OCI-LY3 (cell line): Measurements from ENCODE around the gene CGREF1.
A peak's percentile ranks its signal among the peaks of the same experiment; 100 is the strongest.

Experiments used
- H2AFZ ChIP-seq: fragments of 200-600, 300-600 bp; shearing (Covaris generic); 2 replicates; pipeline ENCODE4 v1.6.0; 2014; ENCODE audit warnings: antibody characterized with exemption, low read depth, low read length
- H3K27ac ChIP-seq: fragments of 200-600, 300-600 bp; sonication (generic); 2 replicates; pipeline ENCODE4 v1.5.1; 2014; ENCODE audit warnings: mild to moderate bottlenecking, low read length, moderate library complexity, mixed read lengths
- H3K27me3 ChIP-seq: fragments of 200-600, 300-600 bp; sonication (generic); 2 replicates; pipeline ENCODE4 v1.6.1; 2014; ENCODE audit warnings: low read depth, low read length, mixed read lengths
- H3K36me3 ChIP-seq: fragments of 200-600, 300-600 bp; sonication (generic); replicated peaks from 2 replicates; pipeline ENCODE3; 2014; ENCODE audit warnings: low read depth, low read length, mixed read lengths
- H3K4me1 ChIP-seq: fragments of 300-600, 200-600 bp; sonication (generic); 2 replicates; pipeline ENCODE4 v1.6.1; 2014; ENCODE audit warnings: low read length, mixed read lengths
- H3K4me2 ChIP-seq: fragments of 200-600, 300-600 bp; sonication (generic); 2 replicates; pipeline ENCODE4 v1.6.1; 2014; ENCODE audit warnings: low read length, mixed read lengths
- H3K4me3 ChIP-seq: fragments of 300-600, 200-600 bp; sonication (generic); 2 replicates; pipeline ENCODE4 v1.5.1; 2014; ENCODE audit warnings: antibody characterized with exemption, mild to moderate bottlenecking, low read length, moderate library complexity
- H3K79me2 ChIP-seq: fragments of 300-600, 200-600 bp; shearing (Covaris generic); 2 replicates; pipeline ENCODE4 v1.6.1; 2014; ENCODE audit warnings: mild to moderate bottlenecking, low read length, mixed read lengths
- H3K9ac ChIP-seq: fragments of 300-600, 200-600 bp; shearing (Covaris generic); 2 replicates; pipeline ENCODE4 v1.6.0; 2014; ENCODE audit warnings: mild to moderate bottlenecking, low read length, moderate library complexity
- H3K9me3 ChIP-seq: fragments of 200-600, 300-600 bp; shearing (Covaris generic); 2 replicates; pipeline ENCODE4 v1.6.1; 2014; ENCODE audit warnings: low read length, mixed read lengths; ENCODE audit not compliant: insufficient read depth
- H4K20me1 ChIP-seq: fragments of 200-600, 300-600 bp; sonication (generic); 2 replicates; pipeline ENCODE4 v1.6.1; 2016; ENCODE audit warnings: low read length, mixed read lengths; ENCODE audit not compliant: insufficient read depth
- CTCF ChIP-seq: fragments of 200-600, 300-600 bp; sonication (generic); IDR thresholded peaks from 2 replicates; pipeline ENCODE4 v1.5.1; 2014; ENCODE audit warnings: antibody characterized with exemption, low read length, low read depth
- EZH2phosphoT487 ChIP-seq: fragments of 200-600 bp; shearing (Covaris generic); IDR thresholded peaks from 2 replicates; pipeline ENCODE4 v1.6.1; 2018; ENCODE audit warnings: antibody characterized with exemption, mixed run types, low read depth

The CGREF1 gene

GRCh38 chr2:27099334-27099955, 19.5 kb downstream of the CGREF1 start:
- H3K79me2 ChIP-seq: no peaks in the 10 kb centered on the region
- no peak overlapping the region for H3K4me2 ChIP-seq
- TF ChIP-seq CTCF: no peak
- TF ChIP-seq EZH2phosphoT487: no peak
- H4K20me1 ChIP-seq: no peaks in the 10 kb centered on the region
- no peak overlapping the region for H3K27ac ChIP-seq
- H2AFZ ChIP-seq: no peak overlapping the region
- H3K4me3 ChIP-seq: no peak overlapping the region
- no peaks in the 10 kb centered on the region for H3K9me3 ChIP-seq
- H3K27me3 ChIP-seq: no peaks in the 10 kb centered on the region
- peaks cover 8% of the 10 kb centered on the region; the same call in 1 of the 2 replicates for H3K4me1 ChIP-seq
- no peak overlapping the region for H3K9ac ChIP-seq
- H3K36me3 ChIP-seq: no peaks in the 10 kb centered on the region

- no peaks in the 10 kb centered on the region for H3K36me3 ChIP-seq
These were observed 21.6 kb downstream of the CGREF1 start for GRCh38 chr2:27097341-27097740.

GRCh38 chr2:27096748-27097297, 22.1 kb downstream of the CGREF1 start:
- Histone ChIP-seq H3K4me2 (peak overlapping the region; percentile 96), H3K9me3 (no peaks in the 10 kb centered on the region), H3K27me3 (no peaks in the 10 kb centered on the region), H3K9ac (no peak overlapping the region), H3K36me3 (no peaks in the 10 kb centered on the region), H2AFZ (no peak overlapping the region; the same call in 1 of the 2 replicates), H4K20me1 (no peaks in the 10 kb centered on the region), H3K4me3 (no peak overlapping the region), H3K27ac (no peak overlapping the region), H3K79me2 (no peaks in the 10 kb centered on the region), H3K4me1 (peaks cover 8% of the 10 kb centered on the region; the same call in 1 of the 2 replicates)
- TF ChIP-seq CTCF (no peak), EZH2phosphoT487 (no peak)

More at GRCh38 chr2:27097341-27097740, 21.6 kb downstream of the CGREF1 start:
- Histone ChIP-seq H3K79me2 (no peaks in the 10 kb centered on the region), H3K9me3 (no peaks in the 10 kb centered on the region), H2AFZ (no peak overlapping the region), H3K27ac (no peak overlapping the region), H3K4me3 (no peak overlapping the region), H3K4me1 (peaks cover 8% of the 10 kb centered on the region; the same call in 1 of the 2 replicates), H3K9ac (no peak overlapping the region), H4K20me1 (no peaks in the 10 kb centered on the region), H3K4me2 (no peak overlapping the region), H3K27me3 (no peaks in the 10 kb centered on the region)
- TF ChIP-seq CTCF: no peak
- no peak for TF ChIP-seq EZH2phosphoT487

GRCh38 chr2:27095745-27096651, 22.9 kb downstream of the CGREF1 start:
- peak overlapping the region; percentile 82 for H2AFZ ChIP-seq
- H3K4me2 ChIP-seq: peak overlapping the region; percentile 96
- peak overlapping the region; percentile 76 for H3K4me3 ChIP-seq
- H3K4me1 ChIP-seq: peaks cover 8% of the 10 kb centered on the region; the same call in 1 of the 2 replicates
- no peaks in the 10 kb centered on the region for H3K36me3 ChIP-seq
- no peaks in the 10 kb centered on the region for H4K20me1 ChIP-seq
- no peak overlapping the region for H3K27ac ChIP-seq
- H3K9ac ChIP-seq: peak overlapping the region; percentile 62
- H3K9me3 ChIP-seq: no peaks in the 10 kb centered on the region
- H3K27me3 ChIP-seq: no peaks in the 10 kb centered on the region
- no peaks in the 10 kb centered on the region for H3K79me2 ChIP-seq
- no peak for TF ChIP-seq CTCF
- no peak for TF ChIP-seq EZH2phosphoT487
